Endothelial cell of umbilical vein (primary cell): Measurements from ENCODE around the gene MCRIP1. TPM values are rescaled to one million over a fixed set of nuclear protein-coding genes. Genes with fewer than 3 reads are reported as not detected.

Experiments
- BruUV-seq: library from RNA; stranded (reverse); fragments of 400-500 nt; replicated peaks from 2 replicates; lab custom pipeline; 2021; lab: Mats Ljungman, UMichigan
- CTCF ChIA-PET: fragments of 300-600, 350-600 bp; sonication (Branson Sonifier 250); formaldehyde crosslinking; loops from one replicate; lab custom pipeline; 2021; ENCODE audit warnings: antibody characterized with exemption, inconsistent platforms; lab: Charles Lee
- POLR2A ChIA-PET: fragments of 300-600, 350-600 bp; sonication (Branson Sonifier 250); formaldehyde crosslinking; loops from one replicate; lab custom pipeline; 2021; ENCODE audit warnings: antibody characterized with exemption, inconsistent platforms; lab: Charles Lee
- DNase-seq: peaks from one replicate; pipeline ENCODE4 v3.0.0-alpha.2; 2011; ENCODE audit warnings: low read depth, low spot score
- FAIRE-seq: peaks from 2 replicates; lab custom pipeline; 2011; peaks lifted over from hg19 to GRCh38; lab: Jason Lieb, UNC
- H2AFZ ChIP-seq: 2 replicates; pipeline ENCODE4 v1.6.0; 2012; ENCODE audit warnings: low read depth, low read length, control low read depth, inconsistent platforms
- H3K27ac ChIP-seq: 2 replicates; pipeline ENCODE4 v1.5.1; 2011; ENCODE audit warnings: low read depth, mild to moderate bottlenecking, control low read depth, low read length, moderate library complexity; ENCODE audit not compliant: insufficient read depth
- H3K27me3 ChIP-seq, 2 experiments: 2 replicates each; pipeline versions ENCODE4 v1.6.0 to v1.6.1; 2011; ENCODE audit warnings: low read length in 2 of 2, mixed read lengths in 1 of 2; ENCODE audit not compliant: control insufficient read depth in 2 of 2, insufficient read depth in 2 of 2
- H3K36me3 ChIP-seq, 2 experiments: 2 replicates in 1 of 2; 3 replicates in 1 of 2; pipeline ENCODE4 v1.5.1; 2011; ENCODE audit warnings: low read length in 2 of 2, mild to moderate bottlenecking in 1 of 2, moderate library complexity in 1 of 2; ENCODE audit not compliant: control insufficient read depth in 2 of 2, insufficient read depth in 2 of 2; ENCODE audit errors: extremely low read depth in 1 of 2
- H3K4me1 ChIP-seq: 3 replicates; pipeline ENCODE4 v1.5.1; 2011; ENCODE audit warnings: mild to moderate bottlenecking, low read length; ENCODE audit not compliant: control insufficient read depth, insufficient read depth; ENCODE audit errors: extremely low read depth
- H3K4me2 ChIP-seq: 2 replicates; pipeline ENCODE4 v1.6.1; 2011; ENCODE audit warnings: low read length, control low read depth, mixed read lengths; ENCODE audit not compliant: insufficient read depth
- H3K4me3 ChIP-seq, 3 experiments: fragments of 200-600 bp in 1 of 3; sonication (generic), shearing (Covaris generic) in 1 of 3; replicated peaks in 1 of 3; 2 replicates each; pipeline ENCODE4 v1.5.1; 2011 to 2016; ENCODE audit warnings: control low read depth in 3 of 3, low read length in 3 of 3, mild to moderate bottlenecking in 2 of 3, inconsistent platforms in 1 of 3, low read depth in 1 of 3, moderate library complexity in 1 of 3; ENCODE audit not compliant: insufficient read depth in 1 of 3
- H3K79me2 ChIP-seq: 2 replicates; pipeline ENCODE4 v1.6.0; 2012; ENCODE audit warnings: low read length, inconsistent platforms; ENCODE audit not compliant: control insufficient read depth, insufficient read depth
- H3K9ac ChIP-seq: replicated peaks from 2 replicates; pipeline ENCODE3; 2011; ENCODE audit warnings: low read length, control low read depth; ENCODE audit not compliant: insufficient read depth; ENCODE audit errors: extremely low read depth
- H3K9me1 ChIP-seq: replicated peaks from 3 replicates; pipeline ENCODE4 v1.6.0; 2011; ENCODE audit warnings: mild to moderate bottlenecking, low read length; ENCODE audit not compliant: control insufficient read depth, insufficient read depth; ENCODE audit errors: extremely low read depth
- H3K9me3 ChIP-seq: replicated peaks from 2 replicates; pipeline ENCODE4 v1.5.1; 2012; ENCODE audit warnings: low read length, inconsistent platforms; ENCODE audit not compliant: control insufficient read depth, insufficient read depth
- H4K20me1 ChIP-seq: replicated peaks from 2 replicates; pipeline ENCODE3; 2011; ENCODE audit warnings: mild to moderate bottlenecking, low read length; ENCODE audit not compliant: control insufficient read depth, insufficient read depth; ENCODE audit errors: extremely low read depth
- CTCF ChIP-seq, 2 donors: IDR thresholded peaks; 1 replicate in 1 of 2; 2 replicates in 1 of 2; pipeline ENCODE4 v1.5.1; 2011; ENCODE audit warnings: low read length in 2 of 2, mild to moderate bottlenecking in 2 of 2, moderate library complexity in 2 of 2, control low read depth in 1 of 2, inconsistent platforms in 1 of 2, low read depth in 1 of 2; ENCODE audit not compliant: insufficient read depth in 1 of 2; ENCODE audit errors: extremely low read depth in 1 of 2
- EZH2 ChIP-seq: IDR thresholded peaks from 2 replicates; pipeline ENCODE4 v1.6.1; 2012; ENCODE audit warnings: borderline replicate concordance, low read depth, mild to moderate bottlenecking, moderate library complexity, low read length, inconsistent platforms; ENCODE audit not compliant: severe bottlenecking
- FOS ChIP-seq: IDR thresholded peaks from 2 replicates; pipeline ENCODE4 v1.6.1; 2011; ENCODE audit warnings: mild to moderate bottlenecking, low read length, moderate library complexity, borderline replicate concordance; ENCODE audit not compliant: insufficient read depth
- GATA2 ChIP-seq: IDR thresholded peaks from 2 replicates; pipeline ENCODE4 v1.7.0; 2011; ENCODE audit warnings: low read depth, mild to moderate bottlenecking, moderate library complexity, mixed read lengths, low read length; ENCODE audit not compliant: insufficient read length, insufficient read depth
- JUN ChIP-seq: IDR thresholded peaks from 2 replicates; pipeline ENCODE4 v1.6.1; 2011; ENCODE audit warnings: borderline replicate concordance, low read depth; ENCODE audit not compliant: insufficient read length, insufficient read depth
- MAX ChIP-seq: IDR thresholded peaks from 2 replicates; pipeline ENCODE4 v1.6.1; 2011; ENCODE audit not compliant: insufficient read depth, insufficient read length
- MYC ChIP-seq: IDR thresholded peaks from one replicate; pipeline ENCODE4 v1.6.1; 2011; ENCODE audit warnings: mild to moderate bottlenecking, low read depth, low read length
- POLR2A ChIP-seq: IDR thresholded peaks from 2 replicates; pipeline ENCODE4 v1.6.1; 2012; ENCODE audit warnings: low read depth, mild to moderate bottlenecking, control low read depth, low read length
- POLR2AphosphoS5 ChIP-seq: IDR thresholded peaks from 2 replicates; pipeline ENCODE4 v1.6.1; 2012; ENCODE audit warnings: low read depth, mild to moderate bottlenecking, control low read depth, low read length, moderate library complexity; ENCODE audit not compliant: insufficient read depth
- dilution Hi-C: fragments of 300-500 bp; cut with MboI; formaldehyde crosslinking; loops from one replicate; pipeline ENCODE4 v1.15.0; 2019; ENCODE audit warnings: low sequenced_read_pairs; ENCODE audit not compliant: extremely low pct_ligation_motif_present
- intact Hi-C: fragments of 100-400 bp; cut with micrococcal nuclease; formaldehyde crosslinking; loops from one replicate; pipeline ENCODE4 v1.10.0; 2022
- polyA plus RNA-seq, 4 experiments: library from polyadenylated mRNA; depleted of rRNA in 3 of 4; stranded (reverse) in 3 of 4; unstranded in 1 of 4; fragments of >200 nt; gene quantifications; 2 replicates each; pipeline versions ENCODE4 v1.2.1 to v1.2.3, GENCODE V29; 2011 to 2012; ENCODE audit warnings: missing spikeins in 1 of 4
- total RNA-seq: library from RNA; stranded (reverse); gene quantifications from 2 replicates; pipeline ENCODE4 v1.2.3, GENCODE V29; 2021

Gene MCRIP1
- total and polyA plus RNA-seq, 2 donors (not counting 3 experiments of a cell fraction or from before 2014, with no cell fraction given), result 121 to 205 TPM

- intact Hi-C loops, result no loop called here
- DNase-seq, result no peak
These were observed 10.7 kb upstream of the MCRIP1 start for GRCh38 chr17:81843713-81844326.

More at GRCh38 chr17:81843713-81844326, 10.7 kb upstream of the MCRIP1 start:
- H3K4me3 ChIP-seq, result no peak overlapping the region
- BruUV-seq, result no TSS peak
- H4K20me1 ChIP-seq, result no peaks in the 10 kb centered on the region
- dilution Hi-C loops, result no loop called here
- CTCF ChIA-PET, result interaction anchor here (1.2 kb wide), 1 partner anchor 320 kb away, joined by 3 read pairs; no protein-coding TSS in a partner anchor
- H3K9ac ChIP-seq, result no peak overlapping the region
- H3K27ac ChIP-seq, result no peak overlapping the region
- no peak for FAIRE-seq
- POLR2A ChIA-PET, result no interaction called here
- H3K36me3 ChIP-seq, result peaks cover 24 to 52% of the 10 kb centered on the region in 2 experiments
- H3K27me3 ChIP-seq, result no peaks in the 10 kb centered on the region
- no peaks in the 10 kb centered on the region for H3K9me1 ChIP-seq
- H3K9me3 ChIP-seq, result no peaks in the 10 kb centered on the region
- H3K4me1 ChIP-seq, result no peaks in the 10 kb centered on the region
- TF ChIP-seq EZH2 (no peak), CTCF (IDR thresholded peaks at IDR 0.05; ENCODE audit: extremely low read depth in 1 of 2, insufficient read depth in 1 of 2, low read depth in 1 of 2, low read length in 2 of 2) (no peak), GATA2 (no peak), POLR2AphosphoS5 (no peak), POLR2A (no peak), JUN (no peak), FOS (no peak), MYC (no peak), MAX (no peak)
- H3K4me2 ChIP-seq, result no peak overlapping the region
- no peak overlapping the region for H2AFZ ChIP-seq
- no peaks in the 10 kb centered on the region for H3K79me2 ChIP-seq
